ENCODE measurements around the gene STARD3NL.

Gene STARD3NL

GRCh38 chr7:38185395-38186307 lies 7.6 kb downstream of the STARD3NL start:
- no peak for DNase-seq (ENCODE audit: low spot score)

- DNase-seq (ENCODE audit: low spot score): no peak
Observed at GRCh38 chr7:38186593-38187314, 8.7 kb downstream of the STARD3NL start.

- no peak for DNase-seq (ENCODE audit: low spot score)
Observed at GRCh38 chr7:38187794-38188440, 9.9 kb downstream of the STARD3NL start.

GRCh38 chr7:38189231-38189938 lies 11.3 kb downstream of the STARD3NL start:
- DNase-seq (ENCODE audit: low spot score): no peak

GRCh38 chr7:38190011-38190410 lies 12.0 kb downstream of the STARD3NL start:
- DNase-seq (ENCODE audit: low spot score): no peak

- DNase-seq (ENCODE audit: low spot score): no peak
Observed at GRCh38 chr7:38191791-38192190, 13.7 kb downstream of the STARD3NL start.

- DNase-seq (ENCODE audit: low spot score): no peak
Observed at GRCh38 chr7:38192327-38192726, 14.3 kb downstream of the STARD3NL start.

- DNase-seq (ENCODE audit: low spot score): no peak
Observed at GRCh38 chr7:38195804-38196595, 18.0 kb downstream of the STARD3NL start.

- DNase-seq (ENCODE audit: low spot score): no peak
Observed at GRCh38 chr7:38198366-38198765, 20.3 kb downstream of the STARD3NL start.

GRCh38 chr7:38199154-38199553 lies 21.1 kb downstream of the STARD3NL start:
- no peak for DNase-seq (ENCODE audit: low spot score)

GRCh38 chr7:38199782-38200181 lies 21.7 kb downstream of the STARD3NL start:
- no peak for DNase-seq (ENCODE audit: low spot score)

- DNase-seq (ENCODE audit: low spot score): no peak
Observed at GRCh38 chr7:38206071-38206470, 28.0 kb downstream of the STARD3NL start.

- DNase-seq (ENCODE audit: low spot score): no peak
Observed at GRCh38 chr7:38207843-38208242, 29.8 kb downstream of the STARD3NL start.

GRCh38 chr7:38211486-38211885 lies 33.4 kb downstream of the STARD3NL start:
- DNase-seq (ENCODE audit: low spot score): no peak

- no peak for DNase-seq (ENCODE audit: low spot score)
Observed at GRCh38 chr7:38211940-38212339, 33.9 kb downstream of the STARD3NL start.

GRCh38 chr7:38215115-38215514 lies 37.1 kb downstream of the STARD3NL start:
- DNase-seq (ENCODE audit: low spot score): no peak

GRCh38 chr7:38215735-38216670 lies 38.0 kb downstream of the STARD3NL start:
- peak; percentile 85 for DNase-seq (ENCODE audit: low spot score)

- peak; percentile 22 for DNase-seq (ENCODE audit: low spot score)
Observed at GRCh38 chr7:38217672-38218071, 39.6 kb downstream of the STARD3NL start.

- DNase-seq (ENCODE audit: low spot score): peak; percentile 57
Observed at GRCh38 chr7:38220452-38220851, 42.4 kb downstream of the STARD3NL start.

- peak; percentile 83 for DNase-seq (ENCODE audit: low spot score)
Observed at GRCh38 chr7:38222481-38223096, 44.5 kb downstream of the STARD3NL start.

All from CD4-positive, alpha-beta T cell treated with Interleukin-2 at 100 ng/mL for 4 hours (primary cell).